ENCODE data around the gene ZNF20.

DNA sequence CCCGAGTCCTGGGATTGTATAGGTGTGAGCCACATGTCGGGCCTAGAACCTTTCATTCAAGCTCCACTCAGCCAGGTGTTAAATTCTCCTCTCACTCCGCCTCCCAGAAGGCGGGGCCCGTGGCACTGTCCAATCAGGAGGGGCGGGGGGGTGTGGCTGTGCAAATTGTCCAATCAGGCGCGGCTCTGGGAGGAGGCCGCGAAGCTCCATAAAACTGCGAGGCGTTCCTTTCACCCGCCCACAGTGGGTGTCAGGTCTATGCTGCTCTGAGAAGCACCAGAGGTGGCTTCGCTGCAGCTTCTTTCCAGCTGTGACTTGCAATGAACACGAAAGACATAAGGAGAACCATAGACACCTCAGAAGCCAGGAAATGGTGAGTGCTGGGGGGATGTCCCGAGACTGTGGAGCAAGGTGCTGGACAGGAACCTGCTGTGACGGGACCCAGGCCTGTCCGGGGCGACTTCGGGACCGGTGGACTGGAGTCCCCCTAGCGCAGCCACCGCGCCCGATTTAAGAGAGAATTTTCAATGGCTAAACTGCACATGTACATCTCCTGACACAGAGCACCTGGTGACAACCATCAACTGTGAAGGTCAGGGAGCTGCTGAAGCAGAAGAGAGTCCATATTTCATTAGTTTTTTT is 19.7 kb upstream of the ZNF20 start:
- no peak for TF ChIP-seq YY1 (IDR thresholded peaks at IDR 0.05; ENCODE audit: insufficient read depth, insufficient read length)
- TF ChIP-seq ZNF274 (IDR thresholded peaks at IDR 0.05; ENCODE audit: low read depth, low read length) = no peak
- TF ChIP-seq SUZ12 (IDR thresholded peaks at IDR 0.05; ENCODE audit: extremely low read depth, insufficient read depth, insufficient read length) = no peak

All from NT2/D1 (cell line).